HCT116 (cell line): ENCODE data around the gene ANKRD13D. TPM values are rescaled to one million over a fixed set of nuclear protein-coding genes. Genes with fewer than 3 reads are reported as not detected.

ENCODE experiments used
- ATAC-seq: fragments of 200-7000 bp; cut with Tn5 transposase; 2 replicates; pipeline ENCODE4 v1.9.1; 2020; ENCODE audit warnings: mild to moderate bottlenecking, moderate library complexity
- BruUV-seq: library from RNA; stranded (reverse); fragments of 400-500 nt; replicated peaks from 2 replicates; lab custom pipeline; 2021; lab: Mats Ljungman, UMichigan
- CTCF ChIA-PET: fragments of 300-600 bp; sonication (Branson Sonifier 250); formaldehyde crosslinking; loops from one replicate; lab custom pipeline; 2021; ENCODE audit warnings: antibody characterized with exemption; lab: Charles Lee
- POLR2A ChIA-PET: fragments of 300-600, 350-600 bp; sonication (Branson Sonifier 250); formaldehyde crosslinking; loops from one replicate; lab custom pipeline; 2021; ENCODE audit warnings: antibody characterized with exemption; lab: Charles Lee
- RAD21 ChIA-PET, 2 experiments: fragments of 300-600 bp; sonication (Branson Sonifier 250); formaldehyde crosslinking; loops; one replicate each; lab custom pipeline; 2023; ENCODE audit warnings: low total read pairs in 2 of 2; ENCODE audit not compliant: uncharacterized antibody in 2 of 2, unreplicated experiment in 2 of 2, low non-redundant PET in 1 of 2; lab: Charles Lee
- DNase-seq: peaks from one replicate; pipeline ENCODE4 v3.0.0-alpha.2; 2010; ENCODE audit warnings: low read depth, low spot score
- H2AFZ ChIP-seq: fragments of 200-600 bp; shearing (Covaris generic), sonication (generic); 2 replicates; pipeline ENCODE4 v1.6.1; 2017; ENCODE audit warnings: low read depth, mixed run types, mixed read lengths, antibody characterized with exemption, low read length; ENCODE audit not compliant: poor library complexity, severe bottlenecking
- H3K27ac ChIP-seq: 2 replicates; pipeline ENCODE4 v1.5.1; 2012; ENCODE audit warnings: low read depth, low read length
- H3K27me3 ChIP-seq: fragments of 200-600 bp; sonication (generic); 2 replicates; pipeline ENCODE4 v1.6.1; 2016; ENCODE audit warnings: mixed run types, low read length, mixed read lengths; ENCODE audit not compliant: insufficient read depth
- H3K36me3 ChIP-seq, 2 experiments: fragments of 200-500 bp in 1 of 2; fragments of 200-600 bp in 1 of 2; sonication (Bioruptor generic) in 1 of 2; sonication (generic) in 1 of 2; 2 replicates each; pipeline versions ENCODE4 v1.5.1 to v1.6.1; 2014 to 2016; ENCODE audit warnings: low read length in 2 of 2, inconsistent platforms in 1 of 2, mixed read lengths in 1 of 2, mixed run types in 1 of 2; ENCODE audit not compliant: insufficient read depth in 2 of 2, control insufficient read depth in 1 of 2
- H3K4me1 ChIP-seq, 2 experiments: fragments of 200-600 bp in 1 of 2; sonication (generic) in 1 of 2; 2 replicates each; pipeline versions ENCODE4 v1.5.1 to v1.6.1; 2012 to 2017; ENCODE audit warnings: low read length in 2 of 2, inconsistent platforms in 1 of 2, mild to moderate bottlenecking in 1 of 2, mixed read lengths in 1 of 2, mixed run types in 1 of 2, moderate library complexity in 1 of 2; ENCODE audit not compliant: insufficient read depth in 2 of 2, control insufficient read depth in 1 of 2
- H3K4me2 ChIP-seq: fragments of 200-600 bp; sonication (generic); 2 replicates; pipeline ENCODE4 v1.6.1; 2017; ENCODE audit warnings: mixed run types, low read length, mixed read lengths
- H3K4me3 ChIP-seq, 2 experiments: fragments of 200-600 bp in 1 of 2; sonication (generic) in 1 of 2; replicated peaks in 1 of 2; 2 replicates each; pipeline ENCODE4 v1.5.1; 2011 to 2016; ENCODE audit warnings: low read length in 2 of 2, control low read depth in 1 of 2, low read depth in 1 of 2, mild to moderate bottlenecking in 1 of 2, mixed read lengths in 1 of 2, mixed run types in 1 of 2
- H3K79me2 ChIP-seq: fragments of 200-600 bp; sonication (generic); 2 replicates; pipeline ENCODE4 v1.6.1; 2017; ENCODE audit warnings: mild to moderate bottlenecking, mixed run types, low read length, moderate library complexity, mixed read lengths; ENCODE audit not compliant: insufficient read depth
- H3K9ac ChIP-seq: fragments of 200-600 bp; sonication (generic); 2 replicates; pipeline ENCODE4 v1.6.1; 2016; ENCODE audit warnings: low read length, mixed read lengths
- H3K9me2 ChIP-seq: fragments of 200-600 bp; sonication (generic), shearing (Covaris generic); 2 replicates; pipeline ENCODE4 v1.6.1; 2017; ENCODE audit warnings: mixed run types, mild to moderate bottlenecking, moderate library complexity; ENCODE audit not compliant: insufficient read depth
- H3K9me3 ChIP-seq, 2 experiments: fragments of 200-500 bp in 1 of 2; fragments of 200-600 bp in 1 of 2; sonication (Bioruptor generic) in 1 of 2; sonication (generic) in 1 of 2; 2 replicates each; pipeline ENCODE4 v1.6.1; 2014 to 2017; ENCODE audit warnings: low read length in 2 of 2, mixed read lengths in 2 of 2, inconsistent platforms in 1 of 2, low read depth in 1 of 2, mild to moderate bottlenecking in 1 of 2, mixed run types in 1 of 2, moderate library complexity in 1 of 2; ENCODE audit not compliant: control insufficient read depth in 1 of 2, insufficient read depth in 1 of 2
- H4K20me1 ChIP-seq: fragments of 200-600 bp; sonication (generic), shearing (Covaris generic); 2 replicates; pipeline ENCODE4 v1.6.1; 2017; ENCODE audit warnings: mixed run types, mild to moderate bottlenecking, moderate library complexity; ENCODE audit not compliant: insufficient read depth
- ATF3 ChIP-seq: IDR thresholded peaks from 2 replicates; pipeline ENCODE4 v1.6.1; 2012
- CBX3 ChIP-seq: IDR thresholded peaks from 2 replicates; pipeline ENCODE4 v1.6.1; 2012; ENCODE audit warnings: low read depth
- EGR1 ChIP-seq: IDR thresholded peaks from 2 replicates; pipeline ENCODE4 v1.6.1; 2012; ENCODE audit warnings: low read depth
- JUND ChIP-seq: IDR thresholded peaks from 2 replicates; pipeline ENCODE4 v1.6.1; 2012
- POLR2AphosphoS5 ChIP-seq: IDR thresholded peaks from 2 replicates; pipeline ENCODE4 v1.6.1; 2011; ENCODE audit warnings: mild to moderate bottlenecking, low read depth, low read length, moderate library complexity
- RAD21 ChIP-seq: IDR thresholded peaks from 2 replicates; pipeline ENCODE4 v1.6.1; 2012; ENCODE audit warnings: low read depth, mild to moderate bottlenecking
- REST ChIP-seq: IDR thresholded peaks from 2 replicates; pipeline ENCODE4 v1.6.1; 2012; ENCODE audit warnings: low read depth
- SP1 ChIP-seq: IDR thresholded peaks from 2 replicates; pipeline ENCODE4 v1.6.1; 2012; ENCODE audit warnings: low read depth
- SRF ChIP-seq: IDR thresholded peaks from 2 replicates; pipeline ENCODE4 v1.6.1; 2012; ENCODE audit warnings: low read depth
- TCF7L2 ChIP-seq: IDR thresholded peaks from 2 replicates; pipeline ENCODE4 v1.7.0; 2011; ENCODE audit warnings: borderline replicate concordance, inconsistent platforms; ENCODE audit not compliant: insufficient read depth, insufficient read length; ENCODE audit errors: extremely low read depth
- ZFX ChIP-seq: fragments of 450-650 bp; IDR thresholded peaks from 2 replicates; pipeline ENCODE4 v1.6.1; 2017
- ZNF274 ChIP-seq: fragments of 200-500 bp; sonication (Bioruptor generic); IDR thresholded peaks from 2 replicates; pipeline ENCODE4 v1.6.1; 2014; ENCODE audit warnings: mild to moderate bottlenecking, low read depth, low read length, inconsistent platforms
- intact Hi-C: fragments of 100-400 bp; cut with micrococcal nuclease; formaldehyde crosslinking; loops from 2 replicates; pipeline ENCODE4 v1.10.0; 2022
- total RNA-seq: library from RNA; stranded (reverse); gene quantifications from one replicate; pipeline ENCODE4 v1.2.1, GENCODE V29; 2021; ENCODE audit not compliant: unreplicated experiment
- TF ChIP-seq, protein P1 (sequence below), 3 experiments: fragments of 200-600 bp in 1 of 3; sonication (generic) in 1 of 3; IDR thresholded peaks in 2 of 3; conservative IDR thresholded peaks in 1 of 3; 2 replicates each; pipeline ENCODE4 v1.5.1; 2012 to 2017; ENCODE audit warnings: low read depth in 2 of 3, low read length in 2 of 3, antibody characterized with exemption in 1 of 3, borderline replicate concordance in 1 of 3, control low read depth in 1 of 3, mild to moderate bottlenecking in 1 of 3, mixed read lengths in 1 of 3, mixed run types in 1 of 3, moderate library complexity in 1 of 3; ENCODE audit not compliant: insufficient read depth in 1 of 3
- TF ChIP-seq, protein P2 (sequence below): IDR thresholded peaks from 2 replicates; pipeline ENCODE4 v1.6.1; 2011; ENCODE audit warnings: mild to moderate bottlenecking, low read length, moderate library complexity; ENCODE audit not compliant: insufficient replicate concordance; ENCODE audit errors: extremely low read depth

ANKRD13D gene
- total RNA-seq, 1 experiment from 2014 or later, result 61.1 TPM

DNA sequence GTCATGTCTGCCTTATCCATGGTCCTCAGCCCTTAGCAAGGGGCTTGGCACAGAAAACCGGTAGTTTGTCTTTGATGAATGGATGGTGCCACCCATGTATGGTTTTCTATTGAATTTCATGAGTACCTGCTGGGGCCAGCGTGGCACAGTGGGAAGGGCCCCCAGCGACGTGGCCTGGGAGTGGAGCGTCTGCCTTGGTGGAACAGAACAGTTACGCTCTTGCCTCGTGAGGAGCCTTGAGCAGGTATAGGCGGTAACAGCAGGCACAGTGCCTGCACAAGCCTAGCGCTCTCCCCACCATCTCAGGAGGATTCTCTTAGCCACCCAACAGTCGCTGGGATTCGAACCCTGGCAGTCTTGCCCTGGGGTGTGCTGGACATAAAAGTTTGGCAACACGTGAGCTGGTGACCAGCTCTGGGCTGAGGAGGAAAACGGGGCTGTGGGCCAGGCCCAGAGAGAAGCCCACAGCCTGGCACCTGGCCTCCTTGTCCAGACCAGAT, 11.2 kb downstream of the ANKRD13D start:
- H3K79me2 ChIP-seq, result peaks cover 19% of the 10 kb centered on the region
- RAD21 ChIA-PET, result no interaction called here
- ATAC-seq (no peak), DNase-seq (no peak)
- H3K9me2 ChIP-seq, result no peaks in the 10 kb centered on the region
- POLR2A ChIA-PET, result no interaction called here
- CTCF ChIA-PET, result no interaction called here
- intact Hi-C loops, result no loop called here
- no TSS peak for BruUV-seq
- H3K27ac ChIP-seq, result no peak overlapping the region
- H3K4me1 ChIP-seq, result peaks cover 17 to 23% of the 10 kb centered on the region in 2 experiments
- TF ChIP-seq JUND (no peak), EGR1 (no peak), TCF7L2 (no peak), RAD21 (no peak), REST (no peak), SRF (no peak), ZFX (no peak), ZNF274 (no peak), SP1 (no peak), CBX3 (no peak), ATF3 (no peak), POLR2AphosphoS5 (no peak)
- TF ChIP-seq, protein P1, sequence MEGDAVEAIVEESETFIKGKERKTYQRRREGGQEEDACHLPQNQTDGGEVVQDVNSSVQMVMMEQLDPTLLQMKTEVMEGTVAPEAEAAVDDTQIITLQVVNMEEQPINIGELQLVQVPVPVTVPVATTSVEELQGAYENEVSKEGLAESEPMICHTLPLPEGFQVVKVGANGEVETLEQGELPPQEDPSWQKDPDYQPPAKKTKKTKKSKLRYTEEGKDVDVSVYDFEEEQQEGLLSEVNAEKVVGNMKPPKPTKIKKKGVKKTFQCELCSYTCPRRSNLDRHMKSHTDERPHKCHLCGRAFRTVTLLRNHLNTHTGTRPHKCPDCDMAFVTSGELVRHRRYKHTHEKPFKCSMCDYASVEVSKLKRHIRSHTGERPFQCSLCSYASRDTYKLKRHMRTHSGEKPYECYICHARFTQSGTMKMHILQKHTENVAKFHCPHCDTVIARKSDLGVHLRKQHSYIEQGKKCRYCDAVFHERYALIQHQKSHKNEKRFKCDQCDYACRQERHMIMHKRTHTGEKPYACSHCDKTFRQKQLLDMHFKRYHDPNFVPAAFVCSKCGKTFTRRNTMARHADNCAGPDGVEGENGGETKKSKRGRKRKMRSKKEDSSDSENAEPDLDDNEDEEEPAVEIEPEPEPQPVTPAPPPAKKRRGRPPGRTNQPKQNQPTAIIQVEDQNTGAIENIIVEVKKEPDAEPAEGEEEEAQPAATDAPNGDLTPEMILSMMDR (IDR thresholded peaks at IDR 0.05 in 2 of 3, conservative IDR thresholded peaks at IDR 0.05 in 1 of 3; ENCODE audit: borderline replicate concordance in 1 of 3, insufficient read depth in 1 of 3, low read depth in 2 of 3, low read length in 2 of 3), result no peak
- TF ChIP-seq, protein P2, sequence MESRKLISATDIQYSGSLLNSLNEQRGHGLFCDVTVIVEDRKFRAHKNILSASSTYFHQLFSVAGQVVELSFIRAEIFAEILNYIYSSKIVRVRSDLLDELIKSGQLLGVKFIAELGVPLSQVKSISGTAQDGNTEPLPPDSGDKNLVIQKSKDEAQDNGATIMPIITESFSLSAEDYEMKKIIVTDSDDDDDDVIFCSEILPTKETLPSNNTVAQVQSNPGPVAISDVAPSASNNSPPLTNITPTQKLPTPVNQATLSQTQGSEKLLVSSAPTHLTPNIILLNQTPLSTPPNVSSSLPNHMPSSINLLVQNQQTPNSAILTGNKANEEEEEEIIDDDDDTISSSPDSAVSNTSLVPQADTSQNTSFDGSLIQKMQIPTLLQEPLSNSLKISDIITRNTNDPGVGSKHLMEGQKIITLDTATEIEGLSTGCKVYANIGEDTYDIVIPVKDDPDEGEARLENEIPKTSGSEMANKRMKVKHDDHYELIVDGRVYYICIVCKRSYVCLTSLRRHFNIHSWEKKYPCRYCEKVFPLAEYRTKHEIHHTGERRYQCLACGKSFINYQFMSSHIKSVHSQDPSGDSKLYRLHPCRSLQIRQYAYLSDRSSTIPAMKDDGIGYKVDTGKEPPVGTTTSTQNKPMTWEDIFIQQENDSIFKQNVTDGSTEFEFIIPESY, result no peak
- 0 out of 4 replicates have a peak, but pooled peaks cover 3 to 10% of the 10 kb centered on the region in 2 experiments for H3K36me3 ChIP-seq
- H3K9me3 ChIP-seq, result peaks cover 0 to 11% of the 10 kb centered on the region in 2 experiments; a peak in 1 of 4 replicates
- no peaks in the 10 kb centered on the region for H4K20me1 ChIP-seq
- no peak overlapping the region for H2AFZ ChIP-seq
- no peaks in the 10 kb centered on the region for H3K27me3 ChIP-seq
- no peak overlapping the region for H3K4me3 ChIP-seq
- H3K9ac ChIP-seq, result no peak overlapping the region
- H3K4me2 ChIP-seq, result no peak overlapping the region
